Activated CD4-positive, alpha-beta T cell treated with anti-CD3 and anti-CD28 coated beads, Interleukin-2, amount 10 ng/mL, durations not matched to agents 24 days and 14 days (primary cell): ENCODE measurements around the gene SHROOM2. TPM values are rescaled to one million over a fixed set of nuclear protein-coding genes. Genes with fewer than 3 reads are reported as not detected.

ENCODE experiments used
- DNase-seq: peaks from one replicate; pipeline ENCODE4 v3.0.0; 2022
- H3K27ac Mint-ChIP-seq: one replicate; pipeline ENCODE4 v1.8.0; 2022; ENCODE audit warnings: mild to moderate bottlenecking, mixed read lengths
- H3K27me3 Mint-ChIP-seq: one replicate; pipeline ENCODE4 v1.8.0; 2022; ENCODE audit warnings: mixed read lengths
- H3K36me3 Mint-ChIP-seq: one replicate; pipeline ENCODE4 v1.8.0; 2022; ENCODE audit warnings: low read depth, mild to moderate bottlenecking, mixed read lengths
- H3K4me1 Mint-ChIP-seq: one replicate; pipeline ENCODE4 v1.8.0; 2021; ENCODE audit warnings: mixed read lengths
- H3K4me3 Mint-ChIP-seq: one replicate; pipeline ENCODE4 v1.8.0; 2022; ENCODE audit warnings: mild to moderate bottlenecking, moderate library complexity, mixed read lengths
- H3K9me3 Mint-ChIP-seq: one replicate; pipeline ENCODE4 v1.8.0; 2021; ENCODE audit warnings: mixed read lengths
- intact Hi-C: fragments of 100-400 bp; cut with micrococcal nuclease; formaldehyde crosslinking; loops from one replicate; pipeline ENCODE4 v1.15.1; 2023
- total RNA-seq: library from RNA; stranded (reverse); gene quantifications from 2 replicates; pipeline ENCODE4 v1.2.3, GENCODE V29; 2022

Gene SHROOM2
- total RNA-seq, 1 donor from 2014 or later, result not detected

GRCh38 chrX:9917861-9918260 is 131.6 kb downstream of the SHROOM2 start:
- H3K4me3 Mint-ChIP-seq, result no peak overlapping the region
- no peaks in the 10 kb centered on the region for H3K4me1 Mint-ChIP-seq
- no peak overlapping the region for H3K27ac Mint-ChIP-seq
- peaks cover 10% of the 10 kb centered on the region for H3K27me3 Mint-ChIP-seq
- intact Hi-C loops, result no loop called here
- H3K9me3 Mint-ChIP-seq, result no peaks in the 10 kb centered on the region
- no peak for DNase-seq
- no peaks in the 10 kb centered on the region for H3K36me3 Mint-ChIP-seq

- Mint-ChIP-seq H3K36me3 (no peaks in the 10 kb centered on the region), H3K27me3 (peaks cover 7% of the 10 kb centered on the region), H3K4me3 (no peak overlapping the region), H3K9me3 (no peaks in the 10 kb centered on the region), H3K27ac (no peak overlapping the region), H3K4me1 (no peaks in the 10 kb centered on the region)
- DNase-seq, result no peak
- intact Hi-C loops, result no loop called here
Measured at GRCh38 chrX:9919632-9920172, 133.5 kb downstream of the SHROOM2 start.

- no peaks in the 10 kb centered on the region for H3K4me1 Mint-ChIP-seq
- H3K4me3 Mint-ChIP-seq, result no peak overlapping the region
- no peak overlapping the region for H3K27ac Mint-ChIP-seq
- peaks cover 7% of the 10 kb centered on the region for H3K27me3 Mint-ChIP-seq
- no peaks in the 10 kb centered on the region for H3K9me3 Mint-ChIP-seq
- DNase-seq, result no peak
- H3K36me3 Mint-ChIP-seq, result no peaks in the 10 kb centered on the region
- intact Hi-C loops, result no loop called here
Measured at GRCh38 chrX:9921407-9921806, 135.2 kb downstream of the SHROOM2 start.

- intact Hi-C loops, result no loop called here
- Mint-ChIP-seq H3K9me3 (no peaks in the 10 kb centered on the region), H3K4me1 (no peaks in the 10 kb centered on the region), H3K27ac (no peak overlapping the region), H3K4me3 (no peak overlapping the region), H3K36me3 (no peaks in the 10 kb centered on the region), H3K27me3 (peaks cover 7% of the 10 kb centered on the region)
- no peak for DNase-seq
Measured at GRCh38 chrX:9923357-9923756, 137.1 kb downstream of the SHROOM2 start.

- DNase-seq, result no peak
- H3K9me3 Mint-ChIP-seq, result no peaks in the 10 kb centered on the region
- intact Hi-C loops, result no loop called here
- H3K27me3 Mint-ChIP-seq, result no peaks in the 10 kb centered on the region
- H3K27ac Mint-ChIP-seq, result no peak overlapping the region
- H3K36me3 Mint-ChIP-seq, result no peaks in the 10 kb centered on the region
- H3K4me3 Mint-ChIP-seq, result no peak overlapping the region
- H3K4me1 Mint-ChIP-seq, result no peaks in the 10 kb centered on the region
Measured at GRCh38 chrX:9926002-9926401, 139.8 kb downstream of the SHROOM2 start.

- Mint-ChIP-seq H3K4me3 (no peak overlapping the region), H3K4me1 (no peaks in the 10 kb centered on the region), H3K27me3 (peaks cover 2% of the 10 kb centered on the region), H3K9me3 (no peaks in the 10 kb centered on the region), H3K36me3 (no peaks in the 10 kb centered on the region), H3K27ac (no peak overlapping the region)
- intact Hi-C loops, result no loop called here
- DNase-seq, result no peak
Measured at GRCh38 chrX:9927698-9928482, 141.7 kb downstream of the SHROOM2 start.

GRCh38 chrX:9935436-9935835 is 149.2 kb downstream of the SHROOM2 start:
- H3K9me3 Mint-ChIP-seq, result no peaks in the 10 kb centered on the region
- H3K27ac Mint-ChIP-seq, result no peak overlapping the region
- DNase-seq, result no peak
- peaks cover 11% of the 10 kb centered on the region for H3K27me3 Mint-ChIP-seq
- intact Hi-C loops, result no loop called here
- H3K4me3 Mint-ChIP-seq, result no peak overlapping the region
- H3K4me1 Mint-ChIP-seq, result no peaks in the 10 kb centered on the region
- H3K36me3 Mint-ChIP-seq, result no peaks in the 10 kb centered on the region

- H3K27ac Mint-ChIP-seq, result no peak overlapping the region
Measured at GRCh38 chrX:9937761-9938160, 151.5 kb downstream of the SHROOM2 start.

GRCh38 chrX:9938516-9938915 is 152.3 kb downstream of the SHROOM2 start:
- no peak overlapping the region for H3K4me3 Mint-ChIP-seq
- DNase-seq, result no peak
- no peaks in the 10 kb centered on the region for H3K36me3 Mint-ChIP-seq
- peaks cover 21% of the 10 kb centered on the region for H3K27me3 Mint-ChIP-seq
- H3K27ac Mint-ChIP-seq, result no peak overlapping the region
- intact Hi-C loops, result no loop called here
- peaks cover 8% of the 10 kb centered on the region for H3K4me1 Mint-ChIP-seq
- H3K9me3 Mint-ChIP-seq, result no peaks in the 10 kb centered on the region

More at GRCh38 chrX:9937761-9938160, 151.5 kb downstream of the SHROOM2 start:
- Mint-ChIP-seq H3K4me1 (peaks cover 7% of the 10 kb centered on the region), H3K27me3 (peaks cover 17% of the 10 kb centered on the region), H3K36me3 (no peaks in the 10 kb centered on the region), H3K9me3 (no peaks in the 10 kb centered on the region), H3K4me3 (no peak overlapping the region)
- DNase-seq, result no peak
- intact Hi-C loops, result no loop called here

GRCh38 chrX:9940421-9940820 is 154.2 kb downstream of the SHROOM2 start:
- Mint-ChIP-seq H3K4me1 (peaks cover 8% of the 10 kb centered on the region), H3K4me3 (no peak overlapping the region), H3K27me3 (peaks cover 23% of the 10 kb centered on the region), H3K9me3 (no peaks in the 10 kb centered on the region), H3K27ac (no peak overlapping the region), H3K36me3 (no peaks in the 10 kb centered on the region)
- no peak for DNase-seq
- intact Hi-C loops, result no loop called here

GRCh38 chrX:9942086-9942485 is 155.9 kb downstream of the SHROOM2 start:
- peak overlapping the region; percentile 78 for H3K27ac Mint-ChIP-seq
- H3K9me3 Mint-ChIP-seq, result no peaks in the 10 kb centered on the region
- peak; percentile 83 for DNase-seq
- H3K27me3 Mint-ChIP-seq, result peaks cover 22% of the 10 kb centered on the region
- H3K36me3 Mint-ChIP-seq, result no peaks in the 10 kb centered on the region
- intact Hi-C loops, result no loop called here
- peaks cover 8% of the 10 kb centered on the region for H3K4me1 Mint-ChIP-seq
- no peak overlapping the region for H3K4me3 Mint-ChIP-seq

- intact Hi-C loops, result no loop called here
- peaks cover 8% of the 10 kb centered on the region for H3K4me1 Mint-ChIP-seq
- H3K36me3 Mint-ChIP-seq, result no peaks in the 10 kb centered on the region
- H3K4me3 Mint-ChIP-seq, result no peak overlapping the region
- DNase-seq, result no peak
- H3K9me3 Mint-ChIP-seq, result no peaks in the 10 kb centered on the region
- H3K27me3 Mint-ChIP-seq, result peaks cover 31% of the 10 kb centered on the region
- H3K27ac Mint-ChIP-seq, result no peak overlapping the region
Measured at GRCh38 chrX:9943420-9943819, 157.2 kb downstream of the SHROOM2 start.

GRCh38 chrX:9947131-9947794 is 161.0 kb downstream of the SHROOM2 start:
- Mint-ChIP-seq H3K36me3 (no peaks in the 10 kb centered on the region), H3K4me3 (no peak overlapping the region), H3K27me3 (peaks cover 29% of the 10 kb centered on the region), H3K4me1 (peaks cover 3% of the 10 kb centered on the region), H3K27ac (no peak overlapping the region), H3K9me3 (no peaks in the 10 kb centered on the region)
- intact Hi-C loops, result no loop called here
- DNase-seq, result no peak

GRCh38 chrX:9948406-9948805 is 162.2 kb downstream of the SHROOM2 start:
- H3K9me3 Mint-ChIP-seq, result no peaks in the 10 kb centered on the region

More at GRCh38 chrX:9948406-9948805, 162.2 kb downstream of the SHROOM2 start:
- intact Hi-C loops, result no loop called here
- no peaks in the 10 kb centered on the region for H3K36me3 Mint-ChIP-seq
- DNase-seq, result no peak
- H3K4me3 Mint-ChIP-seq, result no peak overlapping the region
- H3K27me3 Mint-ChIP-seq, result peaks cover 24% of the 10 kb centered on the region
- no peaks in the 10 kb centered on the region for H3K4me1 Mint-ChIP-seq
- H3K27ac Mint-ChIP-seq, result no peak overlapping the region
